Chondrocyte (in vitro differentiated cells): ENCODE measurements around the gene EPHA3. TPM values are rescaled to one million over a fixed set of nuclear protein-coding genes. Genes with fewer than 3 reads are reported as not detected.

ENCODE experiments used
- DNase-seq: peaks from one replicate; pipeline ENCODE4 v3.0.0; 2021; ENCODE audit warnings: mixed read lengths, low spot score
- H3K27ac Mint-ChIP-seq: one replicate; pipeline ENCODE4 v1.8.0; 2021; ENCODE audit warnings: mild to moderate bottlenecking, moderate library complexity, mixed read lengths; ENCODE audit not compliant: unreplicated experiment
- H3K27me3 Mint-ChIP-seq: 2 replicates; pipeline ENCODE4 v1.8.0; 2021; ENCODE audit warnings: low read depth, mixed read lengths
- H3K36me3 Mint-ChIP-seq: 2 replicates; pipeline ENCODE4 v1.8.0; 2021; ENCODE audit warnings: low read depth, mixed read lengths
- H3K4me1 Mint-ChIP-seq: 2 replicates; pipeline ENCODE4 v1.8.0; 2021; ENCODE audit warnings: low read depth, mild to moderate bottlenecking, mixed read lengths
- H3K4me3 Mint-ChIP-seq: one replicate; pipeline ENCODE4 v1.8.0; 2021; ENCODE audit warnings: mild to moderate bottlenecking, moderate library complexity, mixed read lengths; ENCODE audit not compliant: unreplicated experiment
- H3K9me3 Mint-ChIP-seq: 2 replicates; pipeline ENCODE4 v1.8.0; 2021; ENCODE audit warnings: low read depth, mixed read lengths
- total RNA-seq: library from RNA; stranded (reverse); gene quantifications from 3 replicates; pipeline ENCODE4 v1.2.1, GENCODE V29; 2021
- TF ChIP-seq, protein P1 (sequence below): fragments of 200-600 bp; sonication (generic); IDR thresholded peaks from 2 replicates; pipeline ENCODE4 v1.5.0; 2021; ENCODE audit warnings: antibody characterized with exemption, mild to moderate bottlenecking, moderate library complexity

The EPHA3 gene
- total RNA-seq, 1 donor from 2014 or later = 0.87 TPM

DNA sequence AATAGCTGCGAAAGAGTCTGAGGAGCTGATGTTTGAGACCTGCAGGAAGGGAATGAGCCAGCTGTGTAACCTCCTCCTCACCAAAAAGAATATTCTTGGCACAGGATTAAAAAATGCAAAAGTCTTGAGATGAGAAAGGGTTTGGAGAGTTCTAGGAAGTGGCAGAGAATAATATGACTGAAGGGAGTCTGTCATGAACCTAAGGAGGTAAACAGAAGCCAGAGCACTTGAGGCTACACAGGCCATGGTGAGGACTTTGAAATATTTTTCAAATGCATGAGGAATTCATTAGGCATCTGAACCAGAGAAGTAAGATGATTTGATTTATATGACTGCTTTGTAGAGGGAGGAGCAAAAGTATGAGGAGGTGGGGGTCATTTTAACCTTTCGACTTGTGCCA, 347.8 kb downstream of the EPHA3 start:
- H3K4me3 Mint-ChIP-seq = no peak overlapping the region
- H3K27ac Mint-ChIP-seq = no peak overlapping the region
- H3K27me3 Mint-ChIP-seq = peaks cover 4% of the 10 kb centered on the region
- TF ChIP-seq, protein P1, sequence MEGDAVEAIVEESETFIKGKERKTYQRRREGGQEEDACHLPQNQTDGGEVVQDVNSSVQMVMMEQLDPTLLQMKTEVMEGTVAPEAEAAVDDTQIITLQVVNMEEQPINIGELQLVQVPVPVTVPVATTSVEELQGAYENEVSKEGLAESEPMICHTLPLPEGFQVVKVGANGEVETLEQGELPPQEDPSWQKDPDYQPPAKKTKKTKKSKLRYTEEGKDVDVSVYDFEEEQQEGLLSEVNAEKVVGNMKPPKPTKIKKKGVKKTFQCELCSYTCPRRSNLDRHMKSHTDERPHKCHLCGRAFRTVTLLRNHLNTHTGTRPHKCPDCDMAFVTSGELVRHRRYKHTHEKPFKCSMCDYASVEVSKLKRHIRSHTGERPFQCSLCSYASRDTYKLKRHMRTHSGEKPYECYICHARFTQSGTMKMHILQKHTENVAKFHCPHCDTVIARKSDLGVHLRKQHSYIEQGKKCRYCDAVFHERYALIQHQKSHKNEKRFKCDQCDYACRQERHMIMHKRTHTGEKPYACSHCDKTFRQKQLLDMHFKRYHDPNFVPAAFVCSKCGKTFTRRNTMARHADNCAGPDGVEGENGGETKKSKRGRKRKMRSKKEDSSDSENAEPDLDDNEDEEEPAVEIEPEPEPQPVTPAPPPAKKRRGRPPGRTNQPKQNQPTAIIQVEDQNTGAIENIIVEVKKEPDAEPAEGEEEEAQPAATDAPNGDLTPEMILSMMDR = no peak
- DNase-seq = no peak
- no peaks in the 10 kb centered on the region for H3K9me3 Mint-ChIP-seq
- H3K4me1 Mint-ChIP-seq = no peaks in the 10 kb centered on the region
- no peaks in the 10 kb centered on the region for H3K36me3 Mint-ChIP-seq

DNA sequence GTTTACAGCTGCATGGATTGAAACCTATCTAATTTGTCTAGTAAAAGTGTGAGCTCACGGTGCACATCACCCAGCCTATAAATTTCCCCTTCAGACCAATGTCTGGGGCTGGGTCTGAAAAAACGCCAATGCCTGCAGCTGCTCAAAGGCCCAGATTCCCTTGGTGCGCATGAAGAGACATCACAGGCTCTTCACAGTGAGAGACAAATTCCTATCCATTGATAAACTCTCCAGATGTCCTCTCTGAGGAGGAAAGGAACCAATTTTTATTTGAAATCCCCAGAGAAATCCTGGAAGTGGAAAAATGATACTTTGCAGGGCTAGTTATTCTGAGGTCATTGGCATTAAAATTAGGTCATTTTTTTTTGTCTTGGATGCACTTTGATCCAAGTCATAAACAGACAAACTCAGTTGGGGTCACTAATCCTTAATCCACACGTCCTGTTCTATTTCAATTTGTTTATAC, 360.5 kb downstream of the EPHA3 start:
- TF ChIP-seq, protein P1 = no peak
- Mint-ChIP-seq H3K27ac (no peak overlapping the region), H3K36me3 (no peaks in the 10 kb centered on the region), H3K4me3 (no peak overlapping the region), H3K27me3 (no peaks in the 10 kb centered on the region), H3K9me3 (no peaks in the 10 kb centered on the region), H3K4me1 (no peaks in the 10 kb centered on the region)
- DNase-seq = no peak

DNA sequence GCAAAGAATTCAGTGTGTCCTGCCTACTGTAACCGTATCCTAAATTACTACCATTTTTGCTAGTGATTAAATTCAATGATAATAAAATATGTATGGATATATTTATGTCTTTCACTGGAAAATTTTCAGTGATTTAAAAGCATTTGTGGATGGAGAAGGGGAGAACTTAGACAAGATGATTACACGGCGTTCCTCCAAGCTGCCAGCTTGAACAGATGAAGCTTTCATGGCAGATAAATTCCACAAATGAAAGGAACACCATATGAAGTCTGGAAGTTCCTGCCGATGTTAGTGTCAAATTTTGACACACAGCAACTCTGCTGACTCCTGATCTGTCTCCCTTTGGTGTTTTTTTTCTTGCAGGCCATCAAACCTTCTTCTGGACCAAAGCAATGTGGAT, 364.7 kb downstream of the EPHA3 start:
- no peaks in the 10 kb centered on the region for H3K9me3 Mint-ChIP-seq
- H3K36me3 Mint-ChIP-seq = no peaks in the 10 kb centered on the region
- no peaks in the 10 kb centered on the region for H3K27me3 Mint-ChIP-seq
- no peak for DNase-seq
- H3K4me1 Mint-ChIP-seq = no peaks in the 10 kb centered on the region
- H3K4me3 Mint-ChIP-seq = no peak overlapping the region
- H3K27ac Mint-ChIP-seq = no peak overlapping the region
- TF ChIP-seq, protein P1 = no peak

DNA sequence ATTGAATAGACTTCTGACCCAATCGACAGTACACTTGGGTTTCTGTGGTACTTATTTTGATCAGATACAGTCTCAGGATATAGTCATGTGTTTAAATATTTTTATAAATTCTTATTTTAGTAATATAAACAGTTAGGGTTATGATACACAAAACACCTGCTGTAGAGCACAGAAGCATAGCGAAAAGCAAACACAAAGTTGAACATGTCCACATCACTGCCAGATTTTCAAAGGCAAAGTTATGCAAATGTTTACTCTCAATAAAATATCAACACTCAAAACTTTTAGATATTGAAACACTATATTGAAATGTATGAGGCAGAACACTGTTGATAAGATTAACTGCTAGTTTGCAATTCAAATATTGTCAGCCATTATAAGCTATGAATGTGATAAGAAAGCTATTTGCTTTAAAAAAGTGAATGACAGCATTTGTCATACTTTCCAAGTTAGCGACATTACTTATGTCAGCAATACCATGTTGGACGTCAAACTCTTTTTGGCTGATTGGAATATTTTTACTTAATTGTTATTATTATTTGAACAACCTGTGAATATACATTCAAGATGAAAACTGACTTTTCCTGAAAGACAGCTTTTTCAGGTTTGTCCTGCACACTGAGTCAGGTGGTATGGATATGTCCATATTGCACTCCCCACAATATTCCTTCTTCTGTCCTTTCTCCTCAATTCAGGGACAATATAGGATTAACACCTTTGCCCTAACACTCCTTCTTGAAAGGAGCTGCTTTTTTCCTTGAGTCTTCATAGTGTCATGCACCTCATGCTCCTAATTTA, 367.1 kb downstream of the EPHA3 start:
- Mint-ChIP-seq H3K27me3 (no peaks in the 10 kb centered on the region), H3K4me3 (no peak overlapping the region), H3K9me3 (no peaks in the 10 kb centered on the region), H3K27ac (no peak overlapping the region), H3K36me3 (no peaks in the 10 kb centered on the region), H3K4me1 (no peaks in the 10 kb centered on the region)
- TF ChIP-seq, protein P1 = no peak
- no peak for DNase-seq

DNA sequence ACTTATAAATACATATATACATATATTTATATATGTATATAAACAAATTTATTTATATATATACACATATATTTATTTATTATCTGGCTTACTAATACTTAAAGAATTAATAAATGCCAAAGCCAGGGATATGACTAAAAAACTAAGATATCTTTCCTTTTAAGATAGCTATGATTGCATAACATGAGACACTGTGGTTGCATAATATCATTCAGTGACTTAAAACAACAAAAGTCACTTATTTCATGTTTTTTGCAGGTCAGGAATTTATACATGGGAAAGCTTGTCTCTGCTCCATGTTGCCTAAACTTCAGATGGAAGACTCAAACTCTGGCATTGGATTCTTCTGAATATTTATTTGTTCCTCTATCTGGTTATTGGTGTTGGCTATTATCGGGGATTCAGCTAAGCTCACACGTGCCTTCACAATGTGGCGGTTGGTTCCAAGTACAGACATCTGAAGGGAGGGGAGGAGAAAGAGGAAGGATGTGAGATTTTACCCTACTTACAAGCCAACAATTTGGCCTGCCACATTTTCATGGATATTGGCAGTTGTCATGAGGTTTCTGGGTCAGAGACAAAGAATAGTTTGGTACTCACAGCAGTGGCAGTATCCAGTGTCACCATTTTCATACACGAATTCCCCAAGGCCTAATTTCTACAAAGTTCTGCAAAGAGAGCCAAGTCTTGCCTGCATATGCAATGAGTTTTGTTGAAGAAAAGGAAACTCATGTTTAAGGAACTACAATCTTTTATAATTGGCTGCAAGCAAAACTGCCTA, 381.6 kb downstream of the EPHA3 start:
- H3K27ac Mint-ChIP-seq = no peak overlapping the region
- no peak for DNase-seq
- H3K9me3 Mint-ChIP-seq = no peaks in the 10 kb centered on the region
- no peaks in the 10 kb centered on the region for H3K4me1 Mint-ChIP-seq
- no peaks in the 10 kb centered on the region for H3K36me3 Mint-ChIP-seq
- TF ChIP-seq, protein P1 = no peak
- no peaks in the 10 kb centered on the region for H3K27me3 Mint-ChIP-seq
- no peak overlapping the region for H3K4me3 Mint-ChIP-seq
